HG03520 (cell line): ENCODE results near the gene AHCYL1.
A peak's percentile ranks its signal among the peaks of the same experiment; 100 is the strongest.
"Not testable (repeated sequence)": the region's sequence is repeated elsewhere in the genome, so short reads cannot be mapped to it uniquely, and the experiment has no call there.

Source experiments
- ATAC-seq: cut with Tn5 transposase; IDR thresholded peaks from one replicate; pipeline ENCODE4 v1.9.1; 2021; ENCODE audit warnings: mild to moderate bottlenecking, moderate library complexity; ENCODE audit not compliant: unreplicated experiment

The AHCYL1 gene

GRCh38 chr1:109996476-109996875 is 11.9 kb downstream of the AHCYL1 start:
- ATAC-seq, result no peak

GRCh38 chr1:109997204-109997866 is 12.8 kb downstream of the AHCYL1 start:
- ATAC-seq, result no peak

- no peak for ATAC-seq
These were observed 13.3 kb downstream of the AHCYL1 start for GRCh38 chr1:109997867-109998229.

GRCh38 chr1:110002695-110003094 is 18.1 kb downstream of the AHCYL1 start:
- no peak for ATAC-seq

- peak; percentile 64 for ATAC-seq
These were observed 19.3 kb downstream of the AHCYL1 start for GRCh38 chr1:110003747-110004428.

- ATAC-seq, result no peak
These were observed 20.0 kb downstream of the AHCYL1 start for GRCh38 chr1:110004583-110004982.

- no peak for ATAC-seq
These were observed 21.4 kb downstream of the AHCYL1 start for GRCh38 chr1:110005971-110006370.

GRCh38 chr1:110006516-110006915 is 22.0 kb downstream of the AHCYL1 start:
- ATAC-seq, result no peak

GRCh38 chr1:110007046-110007830 is 22.7 kb downstream of the AHCYL1 start:
- no peak for ATAC-seq

GRCh38 chr1:110008971-110009565 is 24.5 kb downstream of the AHCYL1 start:
- ATAC-seq, result no peak

GRCh38 chr1:110011527-110012041 is 27.0 kb downstream of the AHCYL1 start:
- peak; percentile 94 for ATAC-seq

- peak; percentile 67 for ATAC-seq
These were observed 27.7 kb downstream of the AHCYL1 start for GRCh38 chr1:110012100-110012780.

- ATAC-seq, result no peak
These were observed 33.2 kb downstream of the AHCYL1 start for GRCh38 chr1:110017792-110018191.

- no peak for ATAC-seq
These were observed 33.8 kb downstream of the AHCYL1 start for GRCh38 chr1:110018396-110018795.

GRCh38 chr1:110019770-110020169 is 35.2 kb downstream of the AHCYL1 start:
- ATAC-seq, result no peak

- ATAC-seq, result no peak
These were observed 36.7 kb downstream of the AHCYL1 start for GRCh38 chr1:110021285-110021684.

- no peak for ATAC-seq
These were observed 40.0 kb downstream of the AHCYL1 start for GRCh38 chr1:110024613-110025012.

- not testable (repeated sequence) for ATAC-seq
These were observed 46.1 kb downstream of the AHCYL1 start for GRCh38 chr1:110030687-110031086.

- ATAC-seq, result no peak
These were observed 47.8 kb downstream of the AHCYL1 start for GRCh38 chr1:110032327-110032726.

- ATAC-seq, result no peak
These were observed 48.9 kb downstream of the AHCYL1 start for GRCh38 chr1:110033421-110033820.

GRCh38 chr1:110034040-110034450 is 49.5 kb downstream of the AHCYL1 start:
- ATAC-seq, result no peak
